GM12865 (cell line): ENCODE data around the gene PKP1.
"Not testable (repeated sequence)": the region's sequence is repeated elsewhere in the genome, so short reads cannot be mapped to it uniquely, and the experiment has no call there.

Experiments
- DNase-seq: peaks from one replicate; pipeline ENCODE4 v3.0.0; 2010; ENCODE audit warnings: low read depth
- H3K4me3 ChIP-seq: 2 replicates; pipeline ENCODE4 v1.5.1; 2011; ENCODE audit warnings: mild to moderate bottlenecking, low read depth, low read length, control low read depth
- CTCF ChIP-seq: IDR thresholded peaks from 2 replicates; pipeline ENCODE4 v1.5.1; 2011; ENCODE audit warnings: low read length, control low read depth, low read depth, inconsistent platforms; ENCODE audit not compliant: insufficient read depth; ENCODE audit errors: missing control alignments

Gene PKP1

GRCh38 chr1:201282931-201283829 lies at the start of gene PKP1:
PKP1 (plus strand) TSS chr1:201283506; CDS start chr1:201283703, 197 bp downstream.
- DNase-seq: no peak
- no peak within 1 kb of the TSS for H3K4me3 ChIP-seq
- TF ChIP-seq CTCF: no peak

GRCh38 chr1:201239646-201240045 lies 43.7 kb upstream of the PKP1 start:
- not testable (repeated sequence) for DNase-seq, H3K4me3 ChIP-seq

GRCh38 chr1:201240171-201240570 lies 43.1 kb upstream of the PKP1 start:
- TF ChIP-seq CTCF: no peak
- DNase-seq: no peak

GRCh38 chr1:201241736-201242135 lies 41.6 kb upstream of the PKP1 start:
- no peak overlapping the region for H3K4me3 ChIP-seq
- TF ChIP-seq CTCF: no peak
- DNase-seq: no peak

More at GRCh38 chr1:201240171-201240570, 43.1 kb upstream of the PKP1 start:
- H3K4me3 ChIP-seq: no peak overlapping the region

GRCh38 chr1:201245082-201245481 lies 38.2 kb upstream of the PKP1 start:
- no peak overlapping the region for H3K4me3 ChIP-seq
- TF ChIP-seq CTCF: no peak
- DNase-seq: no peak

- no peak for DNase-seq
- TF ChIP-seq CTCF: no peak
- no peak overlapping the region for H3K4me3 ChIP-seq
These were observed 34.4 kb upstream of the PKP1 start for GRCh38 chr1:201248721-201249559.

GRCh38 chr1:201250326-201251011 lies 32.8 kb upstream of the PKP1 start:
- no peak for TF ChIP-seq CTCF
- H3K4me3 ChIP-seq: no peak overlapping the region
- DNase-seq: no peak
